GM12875 (cell line): Measurements from ENCODE around the gene PSMF1.
A peak's percentile ranks its signal among the peaks of the same experiment; 100 is the strongest.
"Not testable (repeated sequence)": the region's sequence is repeated elsewhere in the genome, so short reads cannot be mapped to it uniquely, and the experiment has no call there.

Experiments used
- H3K4me3 ChIP-seq: one replicate; pipeline ENCODE4 v1.5.1; 2011; ENCODE audit warnings: low read depth, low read length, control low read depth
- TF ChIP-seq, protein P1 (sequence below): IDR thresholded peaks from 2 replicates; pipeline ENCODE4 v1.5.1; 2011; ENCODE audit warnings: low read depth, mild to moderate bottlenecking, control low read depth, inconsistent platforms, low read length, moderate library complexity, borderline replicate concordance; ENCODE audit not compliant: insufficient read depth

Gene PSMF1

GRCh38 chr20:1209447-1210387 lies 91.3 kb downstream of the PSMF1 start:
- TF ChIP-seq, protein P1, sequence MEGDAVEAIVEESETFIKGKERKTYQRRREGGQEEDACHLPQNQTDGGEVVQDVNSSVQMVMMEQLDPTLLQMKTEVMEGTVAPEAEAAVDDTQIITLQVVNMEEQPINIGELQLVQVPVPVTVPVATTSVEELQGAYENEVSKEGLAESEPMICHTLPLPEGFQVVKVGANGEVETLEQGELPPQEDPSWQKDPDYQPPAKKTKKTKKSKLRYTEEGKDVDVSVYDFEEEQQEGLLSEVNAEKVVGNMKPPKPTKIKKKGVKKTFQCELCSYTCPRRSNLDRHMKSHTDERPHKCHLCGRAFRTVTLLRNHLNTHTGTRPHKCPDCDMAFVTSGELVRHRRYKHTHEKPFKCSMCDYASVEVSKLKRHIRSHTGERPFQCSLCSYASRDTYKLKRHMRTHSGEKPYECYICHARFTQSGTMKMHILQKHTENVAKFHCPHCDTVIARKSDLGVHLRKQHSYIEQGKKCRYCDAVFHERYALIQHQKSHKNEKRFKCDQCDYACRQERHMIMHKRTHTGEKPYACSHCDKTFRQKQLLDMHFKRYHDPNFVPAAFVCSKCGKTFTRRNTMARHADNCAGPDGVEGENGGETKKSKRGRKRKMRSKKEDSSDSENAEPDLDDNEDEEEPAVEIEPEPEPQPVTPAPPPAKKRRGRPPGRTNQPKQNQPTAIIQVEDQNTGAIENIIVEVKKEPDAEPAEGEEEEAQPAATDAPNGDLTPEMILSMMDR, result no peak
- H3K4me3 ChIP-seq, result no peak overlapping the region

DNA sequence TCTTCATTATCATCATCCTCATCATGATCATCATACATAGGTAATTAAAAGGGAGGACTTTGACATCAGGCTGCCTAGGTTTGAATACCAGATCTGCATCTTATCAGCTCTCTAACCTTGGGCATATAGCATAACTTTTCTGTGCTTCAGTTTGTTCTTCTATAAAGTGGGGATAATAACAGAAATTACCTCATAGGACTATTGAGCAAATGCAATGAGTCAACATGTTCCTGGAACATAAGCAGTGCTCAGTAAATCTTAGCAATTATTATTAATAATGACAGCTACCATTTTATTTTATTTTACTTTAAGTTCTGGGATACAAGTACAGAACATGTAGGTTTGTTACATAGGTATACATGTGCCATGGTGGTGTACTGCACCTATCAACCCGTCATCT lies 92.1 kb downstream of the PSMF1 start:
- TF ChIP-seq, protein P1, result no peak
- no peak overlapping the region for H3K4me3 ChIP-seq

DNA sequence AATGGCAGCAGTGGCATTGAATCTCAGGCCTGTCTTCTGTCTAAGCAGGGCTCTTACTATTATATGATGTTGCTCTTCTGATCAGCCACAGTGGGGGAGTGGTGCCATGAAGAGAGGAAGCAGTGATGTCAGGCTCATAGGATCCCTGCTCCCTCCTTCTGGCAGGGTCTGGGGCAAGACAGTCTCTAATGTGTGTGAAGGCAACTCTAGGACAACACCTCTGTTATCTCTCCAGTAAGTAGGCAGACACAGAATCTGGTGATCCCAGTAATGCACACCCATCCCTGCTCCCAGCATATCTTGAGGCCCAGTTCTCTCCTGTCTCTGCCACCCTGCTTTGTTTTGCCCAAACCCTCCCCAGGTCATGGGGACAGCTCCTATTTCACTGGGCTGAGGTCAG lies 93.6 kb downstream of the PSMF1 start:
- TF ChIP-seq, protein P1, result no peak
- no peak overlapping the region for H3K4me3 ChIP-seq

DNA sequence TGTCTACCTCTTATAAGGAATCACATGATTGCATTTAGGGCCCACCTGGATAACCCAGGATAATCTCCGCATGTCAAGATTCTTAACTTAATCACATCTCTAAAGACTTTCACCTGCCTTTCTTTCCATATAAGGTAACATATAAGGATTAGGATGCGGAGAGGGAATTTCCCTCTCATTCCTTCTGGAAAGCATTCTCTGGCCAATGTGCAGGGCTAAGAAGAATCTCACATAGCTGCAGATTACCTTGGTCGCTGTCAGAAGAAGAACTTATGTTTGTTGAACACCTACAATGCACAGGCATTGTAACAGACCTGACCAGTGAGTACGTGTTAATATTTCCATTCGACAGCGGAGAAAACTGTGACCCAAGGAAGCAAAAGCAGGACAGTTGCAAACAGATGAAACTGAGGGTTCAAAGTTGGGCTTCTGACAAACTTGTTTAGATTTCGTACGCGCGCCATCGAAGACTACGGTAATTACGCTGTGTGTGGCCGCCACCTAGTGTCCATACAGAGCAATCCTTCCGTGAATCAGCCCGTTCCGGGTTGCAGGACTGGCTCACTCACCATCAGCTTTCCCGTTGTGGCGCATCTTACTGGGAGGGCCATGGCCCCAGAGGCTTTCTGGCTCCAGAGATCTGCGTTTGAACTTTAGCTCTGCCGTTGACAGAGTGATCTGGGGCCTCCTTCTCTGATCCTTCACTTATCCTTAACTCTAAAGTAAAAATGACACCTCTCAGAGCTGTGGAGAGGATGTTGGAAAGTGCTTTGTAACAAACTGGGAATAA lies 94.4 kb downstream of the PSMF1 start:
- TF ChIP-seq, protein P1, result peak; percentile 92
- no peak overlapping the region for H3K4me3 ChIP-seq

- TF ChIP-seq, protein P1, result no peak
Observed at GRCh38 chr20:1214838-1215261, 96.4 kb downstream of the PSMF1 start.

DNA sequence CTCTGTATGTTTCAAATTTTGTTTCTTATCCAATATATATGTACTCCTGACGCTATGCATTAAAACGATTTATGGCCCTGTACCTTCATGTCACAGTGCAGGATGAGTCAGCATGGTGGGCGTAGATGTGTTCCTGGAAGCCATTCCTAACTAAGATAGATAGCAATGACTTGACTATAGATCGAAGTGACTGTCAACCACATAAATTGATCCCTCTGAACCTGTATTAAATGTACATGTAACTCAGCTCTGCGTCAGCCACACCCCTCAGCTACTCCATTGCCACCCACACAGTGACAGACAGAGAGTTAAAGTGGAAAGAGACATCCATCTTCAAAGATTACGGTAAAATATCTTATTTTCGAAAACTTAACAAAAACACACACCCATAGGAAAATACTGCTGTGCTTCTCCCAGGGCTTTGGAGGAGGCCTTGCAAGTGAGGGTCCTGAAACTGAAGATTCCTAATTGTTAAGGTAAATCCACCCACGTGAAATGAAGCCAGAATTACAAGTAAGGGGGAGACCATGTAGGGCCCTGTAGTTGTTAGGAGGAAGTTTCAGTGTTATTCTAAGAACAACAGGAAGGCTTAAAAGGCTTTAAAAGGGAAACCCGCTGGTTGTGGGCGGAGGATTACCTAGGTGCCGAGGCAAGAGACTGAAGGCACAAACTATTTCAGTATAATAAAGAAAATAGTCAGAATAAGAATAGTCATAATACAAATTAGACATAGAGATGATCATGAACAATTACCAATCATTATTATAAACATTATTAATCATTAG lies 97.2 kb downstream of the PSMF1 start:
- TF ChIP-seq, protein P1, result no peak
- no peak overlapping the region for H3K4me3 ChIP-seq

More at GRCh38 chr20:1214838-1215261, 96.4 kb downstream of the PSMF1 start:
- H3K4me3 ChIP-seq, result no peak overlapping the region

DNA sequence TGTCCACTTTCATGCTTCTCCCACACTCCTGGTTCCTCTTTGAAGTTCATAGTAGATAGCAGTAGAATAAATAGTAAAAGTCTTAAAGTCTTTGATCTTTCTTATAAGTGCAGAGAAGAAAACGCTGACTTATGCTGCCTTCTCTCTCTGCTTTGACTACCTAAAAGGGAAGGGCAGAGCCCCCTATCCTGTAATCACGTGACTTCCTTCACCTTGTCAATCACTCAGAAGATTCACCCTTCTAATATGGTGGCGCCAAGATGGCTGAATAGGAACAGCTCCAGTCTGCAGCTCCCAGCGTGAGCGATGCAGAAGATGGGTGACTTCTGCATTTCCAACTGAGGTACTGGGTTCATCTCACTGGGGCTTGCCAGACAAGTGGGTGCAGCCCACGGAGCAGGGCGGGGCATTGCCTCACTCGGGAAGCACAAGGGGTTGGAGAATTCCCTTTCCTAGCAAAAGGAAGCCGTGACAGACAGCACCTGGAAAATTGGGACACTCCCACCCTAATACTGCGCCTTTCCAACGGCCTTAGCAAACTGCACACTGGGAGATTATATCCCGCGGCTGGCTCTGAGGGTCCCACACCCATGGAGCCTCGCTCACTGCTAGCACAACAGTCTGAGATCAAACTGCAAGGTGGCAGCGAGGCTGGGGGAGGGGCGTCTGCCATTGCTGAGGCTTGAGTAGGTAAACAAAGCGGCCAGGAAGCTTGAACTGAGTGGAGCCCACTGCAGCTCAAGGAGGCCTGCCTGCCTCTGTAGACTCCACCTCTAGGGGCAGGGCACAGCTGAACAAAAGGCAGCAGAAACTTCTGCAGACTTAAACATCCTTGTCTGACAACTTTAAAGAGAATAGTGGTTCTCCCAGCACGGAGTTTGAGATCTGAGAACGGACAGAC lies 98.4 kb downstream of the PSMF1 start:
- not testable (repeated sequence) for H3K4me3 ChIP-seq
